DMS53 treated with DMSO at 0.1 percent for 48 hours (cell line): Measurements from ENCODE around the gene PBRM1.
"Not testable (repeated sequence)": the region's sequence is repeated elsewhere in the genome, so short reads cannot be mapped to it uniquely, and the experiment has no call there.

Experiments
- DNase-seq: peaks from one replicate; lab custom pipeline; 2025; ENCODE audit not compliant: unreplicated experiment; lab: John Stamatoyannopoulos, UW

The PBRM1 gene

DNA sequence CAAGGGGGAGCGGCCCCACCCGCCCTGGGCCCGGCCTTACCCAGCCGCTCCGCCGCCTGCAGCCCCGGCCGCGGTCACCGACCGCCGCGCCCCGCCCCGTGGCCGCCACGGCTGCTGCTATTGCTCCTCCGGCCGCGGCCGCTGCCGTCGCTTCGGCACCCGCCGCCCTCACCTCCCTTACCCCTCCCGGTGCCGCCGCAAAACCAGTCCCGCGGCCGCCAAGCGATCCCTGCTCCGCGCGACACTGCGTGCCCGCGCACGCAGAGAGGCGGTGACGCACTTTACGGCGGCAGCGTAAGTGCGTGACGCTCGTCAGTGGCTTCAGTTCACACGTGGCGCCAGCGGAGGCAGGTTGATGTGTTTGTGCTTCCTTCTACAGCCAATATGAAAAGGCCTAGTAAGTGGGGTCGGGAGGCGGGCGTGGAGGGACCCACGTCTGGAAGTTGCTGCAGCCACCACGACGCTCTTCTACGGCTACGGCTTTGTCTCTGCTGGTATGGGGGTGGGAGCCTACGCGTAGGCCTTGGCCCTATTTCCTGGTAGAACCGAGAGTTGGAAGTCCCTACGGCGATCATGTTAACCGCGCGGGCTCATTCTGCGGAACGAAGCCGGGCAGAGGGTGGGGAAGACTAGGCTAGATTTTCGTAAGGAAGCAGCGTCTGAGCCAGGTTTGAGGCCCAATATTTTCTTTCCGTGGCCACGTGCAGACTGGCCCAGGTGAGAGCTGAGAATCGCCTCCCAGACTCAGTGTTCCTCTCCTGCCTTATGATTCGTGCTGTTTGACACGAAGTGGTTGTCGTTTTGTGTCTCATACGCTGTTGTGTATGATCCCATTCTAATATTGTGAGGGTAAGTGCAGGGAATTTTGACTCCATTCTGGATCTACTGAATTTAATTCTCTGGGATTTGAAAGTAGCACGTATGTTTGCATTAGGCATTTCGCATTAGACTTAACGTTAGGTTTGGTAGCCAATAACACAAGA lies at the start of gene PBRM1, which contains the start of gene GNL3:
PBRM1 (minus strand) TSS at position 205 of the 983 bp plus-strand sequence.
GNL3 (plus strand) TSS at position 324 of the 983 bp plus-strand sequence; CDS start at position 385, 61 bp downstream.
- peak; percentile 31 for DNase-seq

DNA sequence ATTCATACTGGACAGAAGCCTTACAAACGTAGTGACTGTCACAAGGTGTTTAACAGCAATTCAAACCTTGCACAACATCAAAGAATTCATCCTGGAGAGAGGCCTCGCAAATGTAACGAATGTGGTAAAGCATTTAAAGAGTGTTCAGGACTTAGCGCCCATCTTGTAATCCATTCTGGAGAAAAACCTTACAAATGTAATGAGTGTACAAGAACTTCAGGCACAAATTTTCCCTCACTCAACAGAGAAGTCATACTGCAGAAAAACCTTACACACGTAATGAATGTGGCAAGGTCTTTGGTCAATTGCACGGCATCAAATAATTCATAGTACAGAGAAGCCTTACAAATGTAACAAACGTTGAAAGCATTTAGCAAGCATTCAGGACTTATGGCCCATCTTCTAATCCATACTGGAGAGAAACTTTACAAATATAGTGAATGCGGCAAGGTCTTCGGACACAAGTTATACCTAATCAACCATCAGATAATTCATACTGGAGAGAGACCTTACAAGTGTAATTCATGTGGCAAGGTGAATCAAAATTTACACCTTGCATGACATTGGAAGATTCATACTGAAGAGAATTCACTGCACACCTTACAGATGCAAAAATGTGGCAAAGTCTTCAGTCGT lies 47.7 kb upstream of the PBRM1 start:
- no peak for DNase-seq

DNA sequence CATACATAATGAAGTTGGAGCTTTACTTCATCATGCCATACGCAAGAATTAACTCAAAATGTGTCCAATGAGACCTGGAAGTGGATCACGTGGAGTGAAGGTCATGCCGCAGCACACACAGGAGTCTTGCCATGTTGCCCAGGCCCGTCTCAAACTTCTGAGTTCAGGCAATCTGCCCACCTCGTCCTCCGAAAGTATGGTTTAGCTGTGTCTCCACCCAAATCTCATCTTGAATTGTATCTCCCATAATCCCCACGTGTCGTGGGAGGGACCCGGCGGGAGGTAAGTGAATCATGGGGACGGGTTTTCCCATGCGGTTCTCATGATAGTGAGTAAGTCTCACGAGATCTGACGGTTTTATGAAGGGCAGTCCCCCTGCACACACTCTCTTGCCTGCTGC lies 45.9 kb upstream of the PBRM1 start:
- DNase-seq = no peak

DNA sequence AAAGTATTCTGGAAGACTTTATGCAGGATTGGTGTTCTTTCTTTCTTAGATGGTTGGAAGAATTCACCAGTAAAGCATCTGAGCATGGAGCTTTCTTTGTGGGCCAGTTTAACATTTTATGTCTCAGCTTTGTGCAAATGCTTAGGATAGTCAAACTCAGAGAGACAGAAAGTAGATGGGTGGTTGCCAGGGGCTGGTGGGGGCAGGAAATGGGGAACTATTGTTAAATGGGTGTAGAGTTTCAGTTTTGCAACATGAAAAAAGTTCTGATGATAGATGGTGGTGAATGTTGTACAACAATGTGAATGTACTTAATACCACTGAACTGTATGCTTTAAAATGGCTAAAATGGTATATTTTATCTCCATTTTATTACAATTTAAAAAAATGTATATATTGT lies 45.0 kb upstream of the PBRM1 start:
- no peak for DNase-seq

DNA sequence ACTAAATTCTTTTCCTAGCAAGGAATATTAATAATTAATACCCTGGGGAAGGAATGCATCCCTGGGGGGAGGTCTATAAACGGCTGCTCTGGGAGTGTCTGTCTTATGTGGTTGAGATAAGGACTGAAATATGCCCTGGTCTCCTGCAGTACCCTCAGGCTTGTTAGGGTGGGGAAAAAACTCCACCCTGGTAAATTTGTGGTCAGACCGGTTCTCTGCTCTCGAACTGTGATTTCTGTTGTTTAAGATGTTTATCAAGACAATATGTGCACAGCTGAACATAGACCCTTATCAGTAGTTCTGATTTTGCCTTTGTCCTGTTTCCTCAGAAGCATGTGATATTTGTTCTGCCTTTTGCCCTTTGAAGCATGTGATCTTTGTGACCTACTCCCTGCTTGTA lies 43.0 kb upstream of the PBRM1 start:
- DNase-seq = not testable (repeated sequence)

DNA sequence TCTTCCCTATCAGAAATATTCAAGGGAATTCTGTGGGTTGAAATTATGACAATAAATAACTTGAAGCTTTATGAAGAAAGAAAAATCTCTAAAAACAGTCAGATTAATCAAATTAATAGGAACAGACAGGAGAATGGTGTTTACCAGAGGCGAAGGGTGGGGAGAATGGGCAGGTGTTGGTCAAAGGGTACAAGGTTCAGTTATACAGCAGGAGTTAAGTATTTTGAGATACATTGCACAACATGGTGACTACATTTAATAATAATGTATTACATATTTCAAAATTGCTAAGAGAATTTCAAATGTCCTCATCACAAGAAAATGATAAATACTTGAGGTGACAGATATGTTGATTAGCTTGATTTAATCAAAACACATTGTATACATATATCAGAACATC lies 38.8 kb upstream of the PBRM1 start:
- no peak for DNase-seq

DNA sequence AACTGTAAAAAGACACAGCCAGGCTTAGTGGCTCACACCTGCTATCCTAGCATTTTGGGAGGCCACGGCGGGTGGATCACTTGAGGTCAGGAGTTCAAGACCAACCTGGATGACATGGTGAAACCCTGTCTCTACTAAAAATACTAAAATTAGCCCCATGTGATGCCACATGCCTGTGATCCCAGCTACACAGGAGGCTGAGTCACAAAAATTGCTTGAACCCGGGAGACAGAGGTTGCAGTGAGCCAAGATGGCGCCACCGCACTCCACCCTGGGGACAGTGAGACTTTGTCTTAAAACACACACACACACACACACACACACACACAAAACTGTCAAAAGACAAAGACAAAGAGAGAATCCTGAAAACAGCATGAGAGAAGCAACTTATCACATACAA lies 38.2 kb upstream of the PBRM1 start:
- no peak for DNase-seq

DNA sequence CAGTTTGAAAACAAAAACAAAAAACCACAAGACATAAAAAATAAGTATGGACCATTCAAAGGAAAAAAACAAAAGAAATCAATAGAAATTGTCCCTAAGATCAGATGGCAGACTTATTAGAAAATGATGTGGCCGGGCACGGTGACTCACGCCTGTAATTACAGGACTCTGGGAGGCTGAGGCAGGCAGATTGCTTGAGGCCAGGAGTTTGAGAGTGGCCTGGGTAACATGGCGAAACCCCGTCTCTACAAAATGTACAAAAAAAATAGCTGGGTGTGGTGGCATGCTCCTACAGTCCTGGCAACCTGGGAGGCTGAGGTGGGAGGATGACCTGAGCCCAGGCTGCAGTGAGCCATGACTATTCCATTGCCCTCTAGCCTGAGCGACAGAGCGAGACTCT lies 36.8 kb upstream of the PBRM1 start:
- DNase-seq = no peak

DNA sequence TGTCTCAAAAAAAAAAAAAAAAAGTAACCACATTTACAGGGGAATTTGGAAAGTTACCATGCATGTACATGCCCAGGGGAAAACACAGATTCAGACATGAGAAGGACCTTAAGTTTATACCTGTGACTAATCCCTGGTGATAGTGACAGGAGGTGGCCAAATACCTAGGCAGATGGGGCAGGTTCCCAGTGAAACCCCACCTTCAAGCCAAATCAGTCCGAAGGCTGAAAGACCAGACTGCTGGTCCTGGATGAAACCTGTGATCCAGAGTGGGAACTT lies 36.0 kb upstream of the PBRM1 start:
- DNase-seq = no peak

DNA sequence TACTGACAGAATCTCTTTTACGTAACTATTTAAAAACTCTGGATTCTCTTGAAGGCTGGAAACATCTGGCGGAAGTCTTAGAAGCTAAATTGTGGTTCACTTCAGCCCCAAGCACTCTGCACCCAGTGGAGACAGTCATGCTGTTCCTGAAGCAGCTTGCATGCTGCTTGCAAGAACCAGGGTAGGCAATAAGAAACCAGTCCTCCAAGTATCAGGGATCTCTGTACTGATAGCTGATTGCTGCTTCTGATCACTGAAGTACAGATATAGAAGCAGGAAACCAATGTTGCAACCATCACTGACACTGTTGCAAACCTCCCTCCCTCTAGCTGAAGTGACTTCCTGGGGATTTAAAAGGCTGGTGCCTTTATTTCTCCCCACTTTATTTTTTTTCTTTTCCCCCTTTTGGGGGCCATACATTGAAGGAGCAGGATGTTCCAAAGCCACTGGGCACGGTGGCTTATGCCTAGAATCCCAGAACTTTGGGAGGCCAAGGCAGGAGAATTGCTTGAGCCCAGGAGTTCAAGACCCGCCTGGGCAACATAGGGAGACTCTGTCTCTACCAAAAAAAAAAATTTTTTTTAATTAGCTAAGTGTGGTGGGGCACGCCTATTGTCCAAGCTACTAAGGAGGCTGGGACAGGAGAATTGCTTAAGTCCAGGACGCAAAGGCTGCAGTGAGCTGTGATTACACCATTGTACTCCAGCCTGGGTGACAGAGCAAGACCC lies 35.5 kb upstream of the PBRM1 start:
- no peak for DNase-seq

DNA sequence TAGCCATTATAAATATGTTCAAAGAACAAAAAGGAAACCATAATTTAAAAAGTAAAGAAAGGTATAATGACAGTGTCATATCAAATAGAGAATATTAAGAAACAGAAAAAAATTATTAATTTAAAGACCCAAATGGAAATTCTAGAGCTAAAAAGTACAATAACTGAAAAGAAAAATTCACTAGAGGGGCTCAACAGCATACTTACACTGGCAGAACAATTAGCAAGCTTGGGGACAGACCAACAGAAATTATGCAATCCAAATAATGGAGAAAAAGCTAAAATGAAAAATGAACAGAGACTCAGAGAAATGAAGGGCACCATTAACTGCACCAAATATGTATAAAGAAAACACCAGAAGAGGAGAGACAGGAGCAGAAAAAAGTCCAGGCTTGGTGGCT lies 33.9 kb upstream of the PBRM1 start:
- no peak for DNase-seq

DNA sequence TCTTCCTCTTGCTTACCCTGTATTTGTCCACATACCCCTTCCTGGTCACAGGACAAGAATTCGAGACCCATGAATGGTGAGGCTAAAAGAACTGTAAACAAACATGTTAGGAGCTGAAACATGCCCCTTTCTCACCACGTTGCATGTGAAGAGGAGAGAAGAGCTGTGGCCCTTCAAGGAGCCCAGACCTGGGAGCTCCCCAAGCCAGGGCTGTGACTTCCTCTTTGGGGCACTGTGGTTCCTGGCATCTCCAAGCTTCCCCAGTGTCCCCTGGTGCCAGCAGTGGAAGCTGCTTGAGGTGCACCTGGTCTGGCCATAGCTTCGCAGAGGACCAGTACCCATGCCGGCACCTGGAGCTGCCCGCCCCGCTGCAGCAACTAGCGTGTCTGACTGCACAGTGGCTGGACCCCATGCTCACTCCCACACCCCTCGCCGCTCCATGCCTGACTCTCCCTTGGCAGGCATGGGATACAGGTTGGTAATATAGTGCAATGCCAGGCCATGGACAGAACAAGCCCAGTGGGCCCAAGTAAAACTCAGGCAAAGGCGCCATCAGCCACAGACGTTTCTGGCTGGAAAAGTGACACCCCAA lies 30.1 kb upstream of the PBRM1 start:
- no peak for DNase-seq

DNA sequence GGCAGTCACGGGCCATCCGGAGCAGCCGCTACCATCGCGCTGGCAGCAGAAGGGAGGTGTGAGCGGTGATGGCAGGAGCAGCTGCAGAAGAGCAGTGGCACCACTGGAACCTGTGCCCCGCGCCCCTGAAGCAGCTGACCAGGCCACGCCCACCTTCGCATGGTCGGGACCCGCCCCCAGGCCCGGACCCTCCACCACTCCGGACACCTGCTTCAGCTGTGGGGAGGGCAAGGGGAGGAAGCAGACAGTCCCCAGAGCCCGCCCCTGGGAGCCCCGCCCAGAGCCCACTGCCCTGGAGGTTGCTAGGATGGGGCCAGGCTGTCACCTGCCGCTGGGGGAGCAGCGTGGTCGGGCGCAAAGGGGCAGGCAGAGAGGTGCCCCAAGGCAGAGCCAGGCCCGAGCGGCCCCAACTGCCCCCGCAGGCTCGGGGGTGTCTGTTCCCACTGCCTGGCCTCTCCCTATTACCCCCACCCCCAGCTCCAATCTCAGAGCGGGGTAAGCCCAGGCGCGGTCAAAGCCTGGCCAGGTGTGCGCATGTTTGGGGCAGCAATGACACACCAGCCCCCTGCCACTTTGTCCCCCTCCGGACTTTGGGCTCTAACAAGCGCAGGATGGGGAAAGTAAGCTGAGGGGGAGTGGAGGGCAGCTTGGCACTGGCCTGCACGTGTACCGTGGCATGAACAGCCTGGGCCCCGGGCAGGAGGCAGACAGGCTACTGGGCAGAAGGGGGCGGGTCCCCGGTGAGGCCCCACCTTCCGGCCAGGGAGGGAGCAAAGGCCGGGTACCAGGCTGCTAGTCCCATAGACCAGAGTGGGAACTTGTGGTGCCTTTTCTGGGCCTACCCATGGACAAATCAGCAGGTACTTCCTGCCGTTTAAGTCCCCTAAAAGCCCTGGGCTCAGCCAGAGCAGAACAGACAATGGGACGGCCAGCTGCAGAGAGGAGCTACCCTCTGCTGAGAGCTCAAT lies 28.9 kb upstream of the PBRM1 start:
- DNase-seq = no peak

DNA sequence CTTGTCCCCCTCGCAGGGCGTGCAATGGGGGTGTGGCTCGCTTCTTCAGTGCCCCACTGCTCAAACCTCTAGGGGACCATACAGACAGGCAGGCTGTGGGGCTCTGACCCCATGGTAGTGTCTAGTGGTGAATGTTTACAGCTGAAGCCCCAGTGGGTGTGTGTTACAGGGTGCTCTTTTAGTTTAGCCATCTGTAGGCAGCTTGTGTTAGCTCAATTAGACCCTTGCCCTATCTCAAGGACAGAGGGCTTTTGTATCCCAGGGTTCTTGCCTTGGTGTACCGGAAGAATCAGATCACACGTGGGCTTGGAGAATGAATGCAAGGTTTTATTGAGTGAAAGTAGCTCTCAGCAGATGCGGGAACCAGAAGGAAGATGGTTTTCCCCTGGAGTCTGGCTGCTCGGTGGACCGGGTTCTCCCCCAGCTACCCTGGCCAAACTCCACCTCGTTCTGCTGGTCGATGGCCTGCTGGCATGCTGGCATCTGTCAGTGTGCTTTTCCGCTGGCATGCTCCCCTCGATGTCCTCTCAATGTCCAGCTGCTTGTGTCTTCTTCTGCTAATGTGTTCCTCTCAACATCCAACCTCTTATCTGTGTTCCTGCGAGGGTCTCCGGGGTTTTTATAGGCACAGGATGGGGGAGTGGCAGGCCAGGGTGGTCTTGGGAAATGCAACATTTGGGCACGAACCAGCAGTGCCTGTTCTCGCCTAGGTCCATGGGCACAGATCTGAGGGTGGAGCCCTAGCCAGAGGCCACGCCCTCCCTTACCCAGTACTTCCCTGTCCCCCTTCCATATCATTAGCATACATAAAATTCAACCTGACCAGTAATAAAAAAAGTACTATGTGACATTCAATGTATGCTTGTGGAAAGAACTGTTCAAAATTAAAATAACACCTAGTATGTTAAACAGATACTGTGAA lies 26.8 kb upstream of the PBRM1 start:
- no peak for DNase-seq

DNA sequence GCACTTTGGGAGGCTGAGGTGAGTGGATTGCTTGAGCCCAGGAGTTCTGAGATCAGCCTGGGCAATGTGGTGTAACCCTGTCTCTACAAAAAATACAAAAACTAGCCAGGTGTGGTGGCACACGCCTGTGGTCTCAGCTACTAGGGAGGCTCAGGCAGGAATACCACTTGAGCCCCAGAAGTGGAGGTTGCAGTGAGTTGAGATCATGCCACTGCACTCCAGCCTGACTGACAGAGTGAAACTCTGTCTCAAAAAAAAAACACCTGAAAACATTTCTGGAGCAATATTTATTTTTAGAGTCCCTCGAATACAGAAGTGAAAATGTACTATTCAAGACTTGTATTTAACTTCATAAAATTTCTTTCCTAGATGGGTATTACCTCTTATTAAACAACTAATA lies 24.8 kb upstream of the PBRM1 start:
- no peak for DNase-seq

DNA sequence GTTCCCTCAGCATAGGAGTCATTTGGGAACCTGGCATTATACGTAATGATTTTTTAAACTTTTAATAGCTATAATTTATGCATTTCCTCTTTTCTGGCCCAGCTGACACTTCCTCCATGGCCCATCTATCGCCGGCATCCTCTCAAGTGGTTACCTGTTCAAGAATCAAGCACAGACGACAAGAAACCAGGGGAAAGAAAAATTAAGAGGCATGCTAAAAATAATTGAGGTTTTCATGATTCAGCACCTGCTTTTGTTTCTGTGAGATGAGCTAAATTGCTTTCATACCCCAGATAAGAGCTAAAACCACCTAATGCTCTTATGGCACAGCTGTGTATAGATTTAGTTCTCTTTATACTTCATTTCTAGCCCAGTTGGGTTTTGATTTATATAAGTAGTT lies 21.9 kb upstream of the PBRM1 start:
- no peak for DNase-seq

DNA sequence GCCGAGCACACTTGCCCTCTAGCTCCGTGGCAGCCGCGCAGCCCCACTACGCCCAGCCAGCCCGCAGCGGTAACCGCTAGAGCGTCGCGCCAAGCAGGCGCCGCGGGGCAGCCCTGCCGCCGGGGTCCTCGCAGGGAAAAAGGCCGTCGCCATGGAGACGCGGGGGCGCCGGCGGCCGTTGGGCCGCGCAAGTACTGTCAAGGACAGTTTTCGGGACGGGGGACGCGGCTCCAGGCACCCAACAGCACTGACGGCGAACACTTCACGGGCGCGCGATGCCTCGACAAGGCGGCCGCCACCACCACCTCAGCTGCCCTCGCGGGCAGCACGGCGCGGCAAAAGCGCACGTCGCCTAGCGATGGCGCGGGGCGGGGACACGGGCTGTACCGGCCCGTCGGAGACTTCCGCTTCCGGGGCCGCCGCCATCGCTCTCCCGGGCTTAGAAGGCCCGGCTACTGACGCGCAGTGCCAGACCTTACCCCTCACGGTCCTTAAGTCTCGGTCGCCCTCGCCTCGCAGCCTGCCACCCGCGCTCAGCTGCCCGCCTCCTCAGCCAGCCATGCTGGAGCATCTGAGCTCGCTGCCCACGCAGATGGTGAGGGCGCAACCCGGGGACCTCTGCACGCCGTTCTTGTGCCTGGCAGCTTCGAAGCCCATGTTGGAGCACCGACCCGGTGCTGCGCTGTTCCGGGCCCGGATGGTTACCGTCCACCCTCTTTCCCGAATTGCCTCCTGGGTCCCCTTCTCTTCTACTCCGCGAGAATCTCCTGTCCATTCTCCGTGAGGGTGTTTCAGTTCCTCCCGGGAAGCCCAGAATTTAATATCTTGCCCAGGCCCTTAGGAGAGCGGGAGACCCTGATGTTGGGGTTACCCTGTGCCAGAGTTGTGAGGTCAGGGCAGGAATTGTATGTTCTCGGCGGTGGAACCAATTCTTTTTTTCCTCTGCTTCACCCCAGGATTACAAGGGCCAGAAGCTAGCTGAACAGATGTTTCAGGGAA lies 20.3 kb upstream of the PBRM1 start, which contains the start of the genes GLT8D1 and SPCS1:
GLT8D1 (minus strand) TSS at position 104 of the 999 bp plus-strand sequence. CDS start 5,331 bp downstream, outside the sequence.
SPCS1 (plus strand) TSS at position 419 of the 999 bp plus-strand sequence; CDS start at position 560, 141 bp downstream.
- DNase-seq = peak; percentile 13

DNA sequence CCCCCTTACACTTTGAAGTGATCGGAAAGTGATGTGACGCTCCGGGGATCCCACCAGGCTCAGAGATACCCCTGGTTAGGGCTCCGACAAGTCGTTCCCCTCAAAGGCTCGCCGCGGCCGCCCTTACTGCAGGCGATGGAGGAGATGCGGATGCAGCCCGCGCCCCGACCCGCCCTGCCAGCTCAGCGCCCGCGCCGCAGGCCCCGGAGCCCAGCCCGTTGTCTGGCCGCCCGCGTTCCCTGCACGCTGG lies 19.6 kb upstream of the PBRM1 start:
- DNase-seq = no peak
